Mucosa of descending colon (tissue), 3 donors: Measurements from ENCODE around the gene BMPR2. TPM values are rescaled to one million over a fixed set of nuclear protein-coding genes. Genes with fewer than 3 reads are reported as not detected.
A peak's percentile ranks its signal among the peaks of the same experiment; 100 is the strongest.
"Not testable (repeated sequence)": the region's sequence is repeated elsewhere in the genome, so short reads cannot be mapped to it uniquely, and the experiment has no call there.

ENCODE experiments used
- ATAC-seq: fragments of 200-7000 bp; cut with Tn5 transposase; one replicate; pipeline ENCODE4 v1.9.1; 2020; ENCODE audit warnings: mild to moderate bottlenecking, moderate library complexity
- DNase-seq, 3 donors: peaks; one replicate each; pipeline ENCODE4 v3.0.0-alpha.2; 2020
- H3K36me3 ChIP-seq: fragments of 200-600 bp; one replicate; pipeline ENCODE4 v1.8.0; 2021; ENCODE audit warnings: low read depth, mild to moderate bottlenecking
- H3K4me1 ChIP-seq: fragments of 200-600 bp; one replicate; pipeline ENCODE4 v1.8.0; 2021; ENCODE audit warnings: low read depth, mild to moderate bottlenecking
- H3K4me3 ChIP-seq: fragments of 200-600 bp; one replicate; pipeline ENCODE4 v1.8.0; 2021; ENCODE audit warnings: mild to moderate bottlenecking
- H3K9me3 ChIP-seq: fragments of 200-600 bp; one replicate; pipeline ENCODE4 v1.8.0; 2021; ENCODE audit warnings: mild to moderate bottlenecking
- CTCF ChIP-seq: fragments of 200-600 bp; IDR thresholded peaks from one replicate; pipeline ENCODE4 v1.8.0; 2022; ENCODE audit warnings: antibody characterized with exemption, mild to moderate bottlenecking
- intact Hi-C, 2 donors: fragments of 100-400 bp; cut with DNase I in 1 of 2; cut with micrococcal nuclease in 1 of 2; formaldehyde crosslinking; loops; one replicate each; pipeline versions ENCODE4 v1.11.0 to v1.11.1; 2022; cut with DNase I, micrococcal nuclease
- total RNA-seq, 3 donors: library from RNA; stranded (reverse); fragmentation: NEBNext Ultra II Directional in 2 of 3; extraction: Animal tissue kit (Norgen Biotek cat#: 25700) in 2 of 3; gene quantifications; one replicate each; pipeline versions ENCODE4 v1.2.1 to v1.2.4, GENCODE V29; 2021 to 2023
- donor health status: DM: no; HTN: no; CAD: no; lungs with moderate emphysema.
- donor health status: DM: no; HTN: no; CAD: no.
- donor health status: DM: no; HTN: yes; CAD: no.

Gene BMPR2
- total RNA-seq, 3 donors from 2014 or later: 33.9 to 54.5 (median 38.7) TPM

- H3K4me3 ChIP-seq: no peak overlapping the region
- no peak for TF ChIP-seq CTCF
- no peaks in the 10 kb centered on the region for H3K36me3 ChIP-seq
- DNase-seq: no peak
- intact Hi-C loops: no loop called here
- ATAC-seq: peak; percentile 43
- H3K4me1 ChIP-seq: no peaks in the 10 kb centered on the region
- H3K9me3 ChIP-seq: no peaks in the 10 kb centered on the region
Observed at GRCh38 chr2:202491514-202491913, 115.4 kb downstream of the BMPR2 start.

- Histone ChIP-seq H3K9me3 (no peaks in the 10 kb centered on the region), H3K36me3 (no peaks in the 10 kb centered on the region), H3K4me1 (no peaks in the 10 kb centered on the region), H3K4me3 (no peak overlapping the region)
- peak in 1 of 3 donors; percentile 45 for DNase-seq
- intact Hi-C loops: no loop called here
- TF ChIP-seq CTCF: no peak
- ATAC-seq: peak; percentile 83
Observed at GRCh38 chr2:202494300-202495229, 118.4 kb downstream of the BMPR2 start.

GRCh38 chr2:202495230-202495604 lies 119.1 kb downstream of the BMPR2 start:
- ATAC-seq (no peak), DNase-seq (no peak)
- intact Hi-C loops: no loop called here
- Histone ChIP-seq H3K4me3 (no peak overlapping the region), H3K36me3 (no peaks in the 10 kb centered on the region), H3K4me1 (no peaks in the 10 kb centered on the region), H3K9me3 (no peaks in the 10 kb centered on the region)
- no peak for TF ChIP-seq CTCF

- H3K36me3 ChIP-seq, H3K9me3 ChIP-seq, H3K4me1 ChIP-seq, intact Hi-C loops, ATAC-seq, DNase-seq, H3K4me3 ChIP-seq: not testable (repeated sequence)
Observed at GRCh38 chr2:202496835-202497472, 120.8 kb downstream of the BMPR2 start.

- intact Hi-C loops, H3K4me3 ChIP-seq, ATAC-seq, H3K36me3 ChIP-seq, DNase-seq, H3K4me1 ChIP-seq, H3K9me3 ChIP-seq: not testable (repeated sequence)
Observed at GRCh38 chr2:202497473-202497866, 121.3 kb downstream of the BMPR2 start.

GRCh38 chr2:202499841-202500240 lies 123.7 kb downstream of the BMPR2 start:
- H3K36me3 ChIP-seq, intact Hi-C loops, H3K9me3 ChIP-seq, H3K4me1 ChIP-seq, ATAC-seq, DNase-seq, H3K4me3 ChIP-seq: not testable (repeated sequence)

GRCh38 chr2:202503276-202503675 lies 127.1 kb downstream of the BMPR2 start:
- H3K4me1 ChIP-seq, H3K36me3 ChIP-seq, ATAC-seq, intact Hi-C loops, DNase-seq, H3K9me3 ChIP-seq, H3K4me3 ChIP-seq: not testable (repeated sequence)
